DOHH2 (cell line): Measurements from ENCODE around the gene TAF4B.

Experiments used
- H3F3A ChIP-seq: fragments of 200-600 bp; sonication (generic), shearing (Covaris generic); 2 replicates; pipeline ENCODE4 v1.6.0; 2016; ENCODE audit warnings: antibody characterized with exemption, mild to moderate bottlenecking; ENCODE audit not compliant: control insufficient read depth, insufficient read depth
- H3K27ac ChIP-seq: fragments of 200-600 bp; sonication (generic); 2 replicates; pipeline ENCODE4 v1.5.1; 2014; ENCODE audit warnings: low read depth, mild to moderate bottlenecking, low read length, moderate library complexity
- H3K27me3 ChIP-seq: fragments of 200-600 bp; sonication (generic); 2 replicates; pipeline ENCODE4 v1.6.1; 2014; ENCODE audit warnings: mild to moderate bottlenecking, low read length, mixed read lengths; ENCODE audit not compliant: control insufficient read depth
- H3K36me3 ChIP-seq: fragments of 200-600 bp; sonication (generic); 2 replicates; pipeline ENCODE4 v1.6.1; 2014; ENCODE audit warnings: mild to moderate bottlenecking, low read length, moderate library complexity, mixed read lengths; ENCODE audit not compliant: control insufficient read depth
- H3K4me1 ChIP-seq: fragments of 200-600 bp; sonication (generic); 2 replicates; pipeline ENCODE4 v1.6.1; 2014; ENCODE audit warnings: mild to moderate bottlenecking, low read length, mixed read lengths; ENCODE audit not compliant: control insufficient read depth
- H3K4me2 ChIP-seq: fragments of 200-600 bp; sonication (generic); 2 replicates; pipeline ENCODE4 v1.6.0; 2014; ENCODE audit warnings: mild to moderate bottlenecking, low read length, moderate library complexity
- H3K4me3 ChIP-seq: fragments of 200-600 bp; sonication (generic); 2 replicates; pipeline ENCODE4 v1.5.1; 2014; ENCODE audit warnings: mild to moderate bottlenecking, low read length, mixed read lengths
- H3K79me2 ChIP-seq: fragments of 200-600 bp; sonication (generic); 2 replicates; pipeline ENCODE4 v1.6.1; 2014; ENCODE audit warnings: mild to moderate bottlenecking, low read length, mixed read lengths; ENCODE audit not compliant: control insufficient read depth
- H3K9me2 ChIP-seq: fragments of 200-600 bp; sonication (generic); replicated peaks from 2 replicates; pipeline ENCODE4 v1.6.1; 2014; ENCODE audit warnings: mild to moderate bottlenecking, low read length, mixed read lengths; ENCODE audit not compliant: control insufficient read depth
- H3K9me3 ChIP-seq: fragments of 200-600 bp; sonication (generic); 2 replicates; pipeline ENCODE4 v1.6.1; 2014; ENCODE audit warnings: antibody characterized with exemption, low read length, mixed read lengths; ENCODE audit not compliant: control insufficient read depth, insufficient read depth
- H4K20me1 ChIP-seq: fragments of 200-600 bp; sonication (generic); 2 replicates; pipeline ENCODE4 v1.6.0; 2014; ENCODE audit warnings: low read depth, mild to moderate bottlenecking, antibody characterized with exemption, low read length, moderate library complexity; ENCODE audit not compliant: control insufficient read depth, insufficient read depth
- EZH2phosphoT487 ChIP-seq: fragments of 200-600 bp; sonication (generic); IDR thresholded peaks from 2 replicates; pipeline ENCODE4 v1.6.1; 2017; ENCODE audit warnings: borderline replicate concordance, mild to moderate bottlenecking, antibody characterized with exemption, low read length, moderate library complexity, mixed read lengths
- TF ChIP-seq, protein P1 (sequence below): fragments of 200-600 bp; sonication (generic); IDR thresholded peaks from one replicate; pipeline ENCODE4 v1.5.1; 2014; ENCODE audit warnings: antibody characterized with exemption, mild to moderate bottlenecking, low read depth, low read length; ENCODE audit not compliant: poor library complexity, severe bottlenecking

TAF4B gene

DNA sequence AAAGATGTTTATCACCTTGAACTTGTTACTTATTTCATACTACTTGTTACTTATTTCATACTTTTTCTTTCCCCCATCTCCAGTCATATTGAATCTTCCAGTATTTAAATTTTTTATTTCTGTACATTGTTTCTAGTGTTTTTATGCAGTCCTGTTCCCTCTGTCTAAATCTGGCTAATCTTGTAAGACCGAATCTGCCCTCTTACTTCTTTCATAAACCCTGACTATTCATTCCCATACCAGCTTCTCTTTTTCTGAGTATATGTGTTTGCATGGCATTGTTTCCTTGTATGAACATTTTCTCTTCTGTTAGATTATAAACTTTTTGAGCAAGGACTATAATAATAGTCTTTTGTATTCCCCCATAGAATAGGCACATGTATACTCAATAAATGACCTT is 131.7 kb downstream of the TAF4B start:
- Histone ChIP-seq H3K27ac (no peak overlapping the region), H3K9me2 (no peaks in the 10 kb centered on the region), H4K20me1 (no peaks in the 10 kb centered on the region), H3F3A (peaks cover 6% of the 10 kb centered on the region; the same call in 1 of the 2 replicates), H3K4me3 (no peak overlapping the region), H3K36me3 (peaks cover 19% of the 10 kb centered on the region), H3K4me2 (no peak overlapping the region), H3K9me3 (no peaks in the 10 kb centered on the region), H3K4me1 (peaks cover 3% of the 10 kb centered on the region), H3K27me3 (no peaks in the 10 kb centered on the region), H3K79me2 (no peaks in the 10 kb centered on the region)
- TF ChIP-seq, protein P1, sequence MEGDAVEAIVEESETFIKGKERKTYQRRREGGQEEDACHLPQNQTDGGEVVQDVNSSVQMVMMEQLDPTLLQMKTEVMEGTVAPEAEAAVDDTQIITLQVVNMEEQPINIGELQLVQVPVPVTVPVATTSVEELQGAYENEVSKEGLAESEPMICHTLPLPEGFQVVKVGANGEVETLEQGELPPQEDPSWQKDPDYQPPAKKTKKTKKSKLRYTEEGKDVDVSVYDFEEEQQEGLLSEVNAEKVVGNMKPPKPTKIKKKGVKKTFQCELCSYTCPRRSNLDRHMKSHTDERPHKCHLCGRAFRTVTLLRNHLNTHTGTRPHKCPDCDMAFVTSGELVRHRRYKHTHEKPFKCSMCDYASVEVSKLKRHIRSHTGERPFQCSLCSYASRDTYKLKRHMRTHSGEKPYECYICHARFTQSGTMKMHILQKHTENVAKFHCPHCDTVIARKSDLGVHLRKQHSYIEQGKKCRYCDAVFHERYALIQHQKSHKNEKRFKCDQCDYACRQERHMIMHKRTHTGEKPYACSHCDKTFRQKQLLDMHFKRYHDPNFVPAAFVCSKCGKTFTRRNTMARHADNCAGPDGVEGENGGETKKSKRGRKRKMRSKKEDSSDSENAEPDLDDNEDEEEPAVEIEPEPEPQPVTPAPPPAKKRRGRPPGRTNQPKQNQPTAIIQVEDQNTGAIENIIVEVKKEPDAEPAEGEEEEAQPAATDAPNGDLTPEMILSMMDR: no peak
- TF ChIP-seq EZH2phosphoT487: no peak

DNA sequence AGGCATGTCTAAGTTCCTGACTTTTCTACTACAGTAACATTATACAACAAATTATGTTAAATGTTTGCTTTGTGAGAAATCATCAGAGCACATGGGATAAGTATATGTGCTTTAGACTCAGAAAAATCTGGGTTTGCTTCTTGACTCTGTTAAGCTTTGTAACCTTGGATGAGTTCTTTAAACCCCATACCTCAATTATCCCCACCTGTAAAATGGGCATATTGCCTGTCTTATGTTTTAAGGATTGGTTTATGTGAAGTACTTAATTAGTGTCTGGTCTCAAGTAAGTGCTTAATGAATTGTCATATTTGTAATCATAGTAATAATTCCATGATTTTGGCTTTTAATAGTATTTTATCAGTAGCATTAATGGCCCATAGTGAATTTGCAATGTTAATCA is 135.8 kb downstream of the TAF4B start:
- peaks cover 4% of the 10 kb centered on the region; the same call in 1 of the 2 replicates for H3F3A ChIP-seq
- H3K9me2 ChIP-seq: no peaks in the 10 kb centered on the region
- peaks cover 25% of the 10 kb centered on the region for H3K36me3 ChIP-seq
- H3K27me3 ChIP-seq: no peaks in the 10 kb centered on the region
- no peak overlapping the region for H3K27ac ChIP-seq
- no peak for TF ChIP-seq EZH2phosphoT487
- TF ChIP-seq, protein P1: no peak
- no peaks in the 10 kb centered on the region for H4K20me1 ChIP-seq
- no peak overlapping the region for H3K4me2 ChIP-seq
- H3K4me3 ChIP-seq: no peak overlapping the region
- no peaks in the 10 kb centered on the region for H3K9me3 ChIP-seq
- no peaks in the 10 kb centered on the region for H3K79me2 ChIP-seq
- H3K4me1 ChIP-seq: no peaks in the 10 kb centered on the region

DNA sequence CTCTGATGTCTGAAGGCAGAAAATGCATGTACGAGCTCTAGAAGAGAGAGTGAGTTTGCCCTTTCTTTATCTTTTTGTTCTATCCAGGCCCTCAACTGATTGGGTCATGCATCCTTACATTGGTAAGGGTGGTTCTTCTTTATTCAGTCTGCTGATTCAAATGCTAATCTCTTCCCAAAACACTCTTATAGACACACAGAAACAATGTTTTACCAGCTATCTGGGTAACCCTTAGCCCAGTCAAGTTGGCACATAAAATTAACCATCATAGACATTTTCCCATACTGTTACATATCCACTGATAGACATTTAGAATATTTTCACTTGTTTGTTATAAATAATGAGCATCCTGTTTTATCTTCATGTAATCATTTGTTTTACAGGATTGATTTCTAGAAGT is 141.2 kb downstream of the TAF4B start:
- H4K20me1 ChIP-seq: no peaks in the 10 kb centered on the region
- no peaks in the 10 kb centered on the region for H3K9me2 ChIP-seq
- peaks cover 2% of the 10 kb centered on the region; the same call in 1 of the 2 replicates for H3F3A ChIP-seq
- H3K9me3 ChIP-seq: no peaks in the 10 kb centered on the region
- H3K27ac ChIP-seq: no peak overlapping the region
- H3K4me3 ChIP-seq: no peak overlapping the region
- no peak overlapping the region for H3K4me2 ChIP-seq
- H3K79me2 ChIP-seq: no peaks in the 10 kb centered on the region
- no peaks in the 10 kb centered on the region for H3K27me3 ChIP-seq
- TF ChIP-seq, protein P1: no peak
- TF ChIP-seq EZH2phosphoT487: no peak
- no peaks in the 10 kb centered on the region for H3K4me1 ChIP-seq
- 0 out of 2 replicates have a peak, but pooled peaks cover 7% of the 10 kb centered on the region for H3K36me3 ChIP-seq
